GM21529 (cell line): ENCODE results near the gene TUBE1.
"Not testable (repeated sequence)": the region's sequence is repeated elsewhere in the genome, so short reads cannot be mapped to it uniquely, and the experiment has no call there.

Experiments used
- ATAC-seq: cut with Tn5 transposase; IDR thresholded peaks from one replicate; pipeline ENCODE4 v1.9.1; 2021; ENCODE audit not compliant: unreplicated experiment

Gene TUBE1, protein sequence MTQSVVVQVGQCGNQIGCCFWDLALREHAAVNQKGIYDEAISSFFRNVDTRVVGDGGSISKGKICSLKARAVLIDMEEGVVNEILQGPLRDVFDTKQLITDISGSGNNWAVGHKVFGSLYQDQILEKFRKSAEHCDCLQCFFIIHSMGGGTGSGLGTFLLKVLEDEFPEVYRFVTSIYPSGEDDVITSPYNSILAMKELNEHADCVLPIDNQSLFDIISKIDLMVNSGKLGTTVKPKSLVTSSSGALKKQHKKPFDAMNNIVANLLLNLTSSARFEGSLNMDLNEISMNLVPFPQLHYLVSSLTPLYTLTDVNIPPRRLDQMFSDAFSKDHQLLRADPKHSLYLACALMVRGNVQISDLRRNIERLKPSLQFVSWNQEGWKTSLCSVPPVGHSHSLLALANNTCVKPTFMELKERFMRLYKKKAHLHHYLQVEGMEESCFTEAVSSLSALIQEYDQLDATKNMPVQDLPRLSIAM

DNA sequence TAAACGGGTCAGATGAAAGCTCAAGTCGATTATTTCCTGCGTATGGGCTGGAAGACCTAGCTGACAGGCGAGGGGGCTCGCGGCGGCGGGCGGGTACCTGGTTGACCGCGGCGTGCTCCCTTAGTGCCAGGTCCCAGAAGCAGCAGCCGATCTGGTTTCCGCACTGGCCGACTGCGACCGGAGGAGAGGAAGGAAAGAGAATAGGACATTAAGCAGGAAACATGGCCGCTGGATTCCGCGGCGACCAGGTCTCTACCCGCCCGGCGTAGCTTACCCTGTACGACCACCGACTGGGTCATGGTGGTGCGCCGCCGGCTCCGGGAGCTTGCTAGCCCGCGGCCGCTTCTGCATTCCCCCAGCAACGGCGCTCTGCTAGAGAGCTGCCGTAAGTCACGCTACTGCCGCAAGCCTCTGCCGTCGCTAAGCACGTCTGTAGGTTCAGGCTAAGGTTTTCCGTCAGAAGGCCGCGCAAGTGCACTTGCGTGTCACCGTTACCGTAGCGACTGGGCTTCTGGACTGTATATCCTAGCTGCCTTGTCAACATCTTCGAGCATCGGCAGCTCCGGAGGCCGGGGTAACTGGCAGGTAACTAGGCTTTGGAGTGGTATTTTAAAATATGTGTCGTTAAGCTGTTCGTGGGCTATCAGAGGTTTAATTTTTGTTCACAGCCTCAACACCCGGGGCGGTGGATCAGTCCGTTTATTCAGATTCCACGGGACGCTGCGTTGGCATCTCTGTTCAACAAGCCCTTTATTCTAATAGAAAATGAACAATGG is at the start of gene TUBE1, which contains the start of gene FAM229B:
Gene TUBE1 (minus strand): TSS at position 347 of the 776 bp plus-strand sequence. CDS start 48 bp downstream, at position 299.
Gene FAM229B (plus strand): TSS at position 456 of the 776 bp plus-strand sequence. CDS start 11,693 bp downstream, outside the sequence.
- ATAC-seq = peak; percentile 95

DNA sequence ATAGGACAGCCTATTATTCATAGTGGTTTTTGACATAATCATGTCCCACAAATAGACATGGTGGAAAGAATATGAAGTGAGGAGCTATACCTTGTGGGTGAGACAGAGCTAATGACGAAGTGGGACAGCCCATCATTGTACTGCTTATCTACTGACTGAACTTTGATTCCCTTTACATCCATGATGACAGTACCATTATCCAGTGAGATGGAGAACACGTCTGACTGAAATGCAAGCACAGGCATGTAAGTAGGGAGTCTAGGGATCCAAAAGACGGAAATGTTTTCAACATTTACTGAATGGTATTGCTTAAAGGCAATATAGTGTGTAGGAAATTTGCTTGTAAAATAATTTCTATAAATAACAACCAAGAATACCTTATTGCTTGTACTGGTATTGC is 43.6 kb upstream of the TUBE1 start:
- ATAC-seq = no peak

DNA sequence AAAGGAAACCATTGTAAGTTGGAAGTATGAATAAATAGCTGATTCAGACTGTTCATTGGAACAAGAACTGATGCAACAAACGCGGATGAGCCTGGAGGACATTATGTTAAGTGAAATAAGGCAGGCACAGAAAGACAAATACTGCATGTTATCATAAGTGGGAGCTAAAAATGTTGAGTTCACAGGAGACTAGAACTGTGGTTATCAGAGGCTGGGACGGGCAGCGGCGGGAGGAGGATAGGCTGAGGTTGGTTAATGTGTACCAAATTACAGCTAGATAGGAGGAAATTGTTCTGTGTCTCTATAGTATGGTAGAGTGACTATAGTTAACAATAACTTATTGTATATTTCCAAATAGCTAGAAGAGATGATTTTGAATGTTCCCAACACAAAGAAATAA is 40.9 kb upstream of the TUBE1 start:
- no peak for ATAC-seq

DNA sequence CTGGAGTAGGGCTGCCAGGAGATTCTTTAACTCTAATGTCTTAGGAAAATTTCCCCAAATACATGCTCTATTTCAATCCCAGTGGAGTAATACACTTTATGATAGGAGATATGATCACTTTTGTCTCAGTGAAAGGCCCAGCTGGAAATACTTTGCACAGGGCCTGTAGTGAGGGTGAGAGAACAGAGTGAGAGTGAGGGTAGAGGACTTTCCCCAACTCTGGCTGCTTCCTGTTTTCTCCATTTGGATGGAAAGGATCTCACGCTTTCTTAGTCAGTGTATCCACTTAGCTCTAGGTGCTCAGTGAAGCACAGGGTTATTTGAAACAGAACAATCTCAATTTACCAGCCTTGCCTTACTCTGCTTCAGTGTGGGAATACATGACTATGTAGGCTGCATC is 36.7 kb upstream of the TUBE1 start:
- no peak for ATAC-seq

DNA sequence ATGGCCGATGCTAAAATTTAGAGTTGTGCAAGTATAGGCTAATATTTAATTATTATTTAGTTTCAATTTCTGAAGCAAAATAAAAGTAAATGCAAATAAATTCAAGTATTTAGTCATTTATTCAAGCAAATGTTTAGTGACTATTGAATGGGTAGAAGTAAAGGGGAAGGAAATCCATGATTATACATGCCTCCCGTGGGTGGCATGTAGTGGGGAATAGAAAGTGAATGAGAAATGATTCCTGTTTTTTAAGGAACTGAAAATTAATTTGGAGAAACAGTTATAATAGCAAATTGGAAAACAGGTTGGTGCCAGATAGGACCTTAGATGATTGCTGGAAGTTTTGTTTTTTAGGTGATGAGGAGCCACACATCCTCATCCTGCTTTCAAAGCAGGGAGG is 35.5 kb upstream of the TUBE1 start:
- ATAC-seq = no peak

DNA sequence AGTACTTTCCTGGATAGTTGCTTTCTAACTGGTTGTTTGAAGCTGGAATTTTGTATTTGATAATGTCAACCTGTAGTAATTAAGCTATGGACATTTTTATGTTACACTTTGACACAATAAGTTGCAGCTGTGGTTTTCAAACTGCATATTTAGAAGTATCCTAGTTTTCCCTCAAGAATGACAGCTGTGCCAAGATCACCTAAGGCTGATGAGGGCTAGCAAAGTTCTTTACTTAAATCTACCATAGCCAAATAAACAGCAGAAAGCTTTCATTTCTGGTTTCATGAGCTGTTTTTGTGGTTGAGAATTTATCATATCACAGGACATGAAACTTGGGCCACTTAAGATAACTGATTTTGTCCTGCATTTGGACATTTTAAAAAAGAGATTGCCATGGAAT is 30.8 kb upstream of the TUBE1 start:
- ATAC-seq = no peak

DNA sequence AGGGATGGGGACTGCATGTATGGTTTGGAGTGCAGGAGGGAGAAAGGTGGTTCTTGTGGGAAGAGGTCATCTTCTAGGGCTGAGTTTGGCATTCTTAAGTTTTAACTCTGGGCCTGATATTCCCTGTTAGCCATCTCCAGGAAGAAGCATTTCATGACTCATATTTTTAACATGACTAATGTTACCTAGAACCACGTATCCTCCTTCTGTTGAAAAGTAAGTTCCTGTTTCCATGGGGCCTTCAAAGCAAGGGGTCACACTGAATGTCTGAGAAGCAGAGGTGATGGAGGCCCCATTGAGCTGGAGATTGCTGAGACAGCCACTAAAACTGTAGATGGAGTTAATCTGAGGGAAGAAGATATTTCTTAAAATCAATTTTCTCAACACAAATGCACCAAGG is 30.3 kb upstream of the TUBE1 start:
- no peak for ATAC-seq

DNA sequence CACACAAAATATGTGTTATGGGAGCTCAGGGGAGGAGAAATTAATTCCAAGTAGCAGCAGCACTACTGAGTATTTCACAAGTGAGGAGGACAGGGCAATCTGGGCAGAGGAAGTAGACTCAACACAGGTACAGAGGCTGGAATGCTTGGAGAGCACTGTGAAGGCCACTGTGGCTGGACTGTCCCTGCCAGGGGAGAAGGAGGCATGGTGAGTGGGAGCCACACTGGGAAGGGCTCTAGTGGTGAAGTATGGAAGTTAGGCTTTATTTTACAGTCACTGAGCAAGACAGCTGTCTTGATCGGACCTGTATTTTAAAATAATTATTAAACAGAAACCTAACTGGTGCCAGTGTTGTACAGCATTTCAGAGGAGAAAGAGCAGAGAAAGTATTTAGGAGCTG is 28.9 kb upstream of the TUBE1 start:
- no peak for ATAC-seq

DNA sequence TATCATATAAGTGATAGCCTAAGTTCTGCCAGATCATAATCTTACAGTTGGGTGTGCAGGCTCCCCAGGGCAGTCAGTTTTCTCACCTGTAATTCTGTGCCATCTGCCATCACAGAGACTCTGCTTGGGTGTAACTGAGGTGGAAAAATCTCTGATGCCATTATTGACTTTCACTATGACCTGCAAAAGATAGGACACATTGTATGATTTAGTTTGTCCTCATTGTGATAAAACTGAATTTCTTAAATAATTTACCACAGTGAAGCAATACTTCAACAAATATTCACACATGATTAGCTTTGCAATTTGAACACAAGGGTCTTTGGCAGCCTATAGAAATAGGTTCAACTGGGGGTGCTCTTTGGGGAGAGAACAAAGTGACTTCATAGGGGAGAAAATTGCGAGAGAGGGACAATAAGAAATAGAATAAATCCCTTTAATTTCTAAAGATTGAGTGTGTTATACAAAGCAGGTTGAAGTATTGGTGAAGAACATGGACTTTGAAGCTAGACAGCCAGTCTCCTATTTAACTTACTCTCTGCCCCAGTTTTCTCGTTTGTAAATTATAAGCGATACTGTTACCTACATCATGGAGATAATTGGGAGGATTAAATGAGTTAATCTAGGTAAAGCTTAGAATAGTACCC is 27.4 kb upstream of the TUBE1 start:
- no peak for ATAC-seq

DNA sequence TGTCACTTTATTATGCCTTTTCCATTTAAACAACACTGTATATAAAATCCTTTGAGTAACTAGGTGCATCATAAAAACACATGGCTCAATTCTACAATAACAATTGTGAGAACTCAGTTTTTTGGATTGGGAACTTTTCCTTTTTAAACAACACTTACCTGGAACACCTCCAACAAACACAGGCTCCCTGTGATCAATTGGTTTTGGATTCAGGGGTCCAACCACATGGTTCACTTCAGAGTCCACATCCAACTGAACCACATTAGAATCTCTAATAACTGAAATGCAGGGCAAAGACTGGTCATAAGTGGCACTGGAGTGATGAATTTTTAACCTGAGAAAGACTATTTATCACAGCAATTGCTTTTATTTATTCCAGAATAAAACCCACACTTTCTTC is 26.6 kb upstream of the TUBE1 start:
- ATAC-seq = no peak

DNA sequence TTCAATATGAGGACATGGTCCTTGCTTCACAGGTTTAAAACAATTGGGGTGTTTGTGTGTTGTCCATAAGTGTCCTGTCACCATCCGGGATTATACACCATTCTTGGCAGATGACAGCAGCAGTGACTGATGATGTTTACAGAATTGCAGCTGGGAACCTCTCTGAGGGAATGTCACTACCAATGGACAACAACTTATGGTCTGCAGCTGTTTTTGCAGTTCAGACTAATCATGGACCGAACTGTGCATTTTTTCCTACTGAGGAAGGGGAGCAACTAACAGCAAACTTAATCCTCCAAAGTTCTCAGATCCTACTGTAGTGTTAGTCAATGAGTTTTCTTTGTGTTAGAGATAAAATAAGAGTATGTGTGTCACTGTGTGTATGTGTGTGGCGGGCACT is 26.1 kb upstream of the TUBE1 start:
- no peak for ATAC-seq

DNA sequence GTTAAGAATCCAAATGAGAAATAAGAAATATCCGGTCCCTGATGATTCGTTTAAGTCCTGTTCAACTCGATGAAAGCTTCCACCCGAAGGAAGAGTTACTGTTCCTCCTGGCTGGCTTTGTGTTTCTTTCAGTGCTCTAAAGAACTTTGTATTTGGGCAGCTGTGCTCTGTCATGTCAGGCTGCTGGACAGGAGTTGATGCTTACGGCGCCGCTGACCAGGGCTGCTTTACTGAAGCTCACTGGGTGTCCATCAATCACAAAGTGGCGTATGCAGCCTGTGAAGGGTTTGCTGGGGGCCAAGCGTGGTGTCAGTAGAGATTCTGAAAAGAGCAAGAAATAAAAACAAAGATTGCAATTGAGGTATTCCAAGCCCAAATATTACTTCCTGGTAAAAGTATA is 22.0 kb upstream of the TUBE1 start:
- ATAC-seq = no peak

DNA sequence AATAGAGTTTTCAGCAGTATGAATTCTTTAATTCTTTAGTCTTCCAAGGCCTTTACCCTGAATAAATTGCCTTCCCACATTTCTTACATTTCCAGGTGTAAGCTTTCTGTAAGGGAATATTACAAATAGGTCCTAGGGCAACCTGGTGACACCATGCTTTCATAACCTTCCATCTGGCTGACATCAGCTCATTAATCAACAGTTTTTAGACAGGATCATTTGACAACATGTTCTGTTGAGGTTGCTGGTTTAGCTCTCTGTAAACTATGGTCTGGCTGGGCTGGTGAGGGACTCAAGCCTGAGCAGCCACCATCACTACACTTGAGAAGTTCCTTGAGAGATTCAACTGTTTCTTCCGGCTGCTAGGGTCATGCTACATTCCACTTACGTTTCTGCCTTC is 19.3 kb upstream of the TUBE1 start:
- ATAC-seq = no peak

DNA sequence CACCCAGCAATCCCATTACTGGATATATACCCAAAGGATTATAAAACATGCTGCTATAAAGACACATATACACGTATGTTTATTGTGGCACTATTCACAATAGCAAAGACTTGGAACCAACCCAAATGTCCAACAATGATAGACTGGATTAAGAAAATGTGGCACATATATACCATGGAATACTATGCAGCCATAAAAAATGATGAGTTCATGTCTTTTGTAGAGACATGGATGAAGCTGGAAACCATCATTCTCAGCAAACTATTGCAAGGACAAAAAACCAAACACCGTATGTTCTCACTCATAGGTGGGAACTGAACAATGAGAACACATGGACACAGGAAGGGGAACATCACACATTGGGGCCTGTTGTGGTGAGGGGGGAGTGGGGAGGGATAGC is 18.7 kb upstream of the TUBE1 start:
- ATAC-seq = not testable (repeated sequence)

DNA sequence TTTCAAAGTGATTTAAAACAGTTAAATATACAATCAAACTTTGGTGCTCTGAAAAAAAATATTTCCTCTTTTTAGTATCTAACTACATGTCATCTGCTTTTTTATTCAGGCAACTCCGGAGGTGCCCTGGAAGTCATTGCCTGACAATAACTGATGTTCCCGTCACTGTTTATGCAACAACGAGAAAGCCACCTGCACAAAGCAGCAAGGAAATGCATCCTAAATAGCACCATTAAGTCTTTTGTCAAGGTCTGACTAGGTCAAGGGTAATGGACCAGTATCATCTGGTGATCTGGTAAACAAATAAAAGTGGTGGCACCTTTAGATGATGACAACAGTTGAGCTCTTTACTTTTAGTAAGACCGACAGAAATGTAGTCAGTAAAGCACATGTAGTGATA is 13.3 kb upstream of the TUBE1 start:
- ATAC-seq = no peak

DNA sequence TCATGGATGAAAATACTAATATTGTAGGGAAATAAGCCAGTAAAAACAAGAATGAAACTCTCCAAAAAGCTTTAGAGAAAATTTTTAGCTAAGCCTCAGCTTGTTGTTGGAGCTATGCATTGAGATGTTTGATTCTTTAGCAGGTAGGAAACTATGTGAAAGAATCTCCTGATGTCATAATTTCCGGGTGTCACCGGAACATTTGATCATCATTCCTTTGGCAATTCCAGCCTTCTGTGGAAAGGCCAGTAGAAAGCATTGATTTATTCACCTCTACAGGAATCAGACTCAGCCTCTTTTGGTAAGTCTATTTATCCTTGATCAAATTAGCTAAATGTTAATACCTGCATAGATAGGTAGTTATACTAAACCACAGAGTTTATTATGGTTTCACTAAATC is 9.6 kb upstream of the TUBE1 start:
- ATAC-seq = no peak

DNA sequence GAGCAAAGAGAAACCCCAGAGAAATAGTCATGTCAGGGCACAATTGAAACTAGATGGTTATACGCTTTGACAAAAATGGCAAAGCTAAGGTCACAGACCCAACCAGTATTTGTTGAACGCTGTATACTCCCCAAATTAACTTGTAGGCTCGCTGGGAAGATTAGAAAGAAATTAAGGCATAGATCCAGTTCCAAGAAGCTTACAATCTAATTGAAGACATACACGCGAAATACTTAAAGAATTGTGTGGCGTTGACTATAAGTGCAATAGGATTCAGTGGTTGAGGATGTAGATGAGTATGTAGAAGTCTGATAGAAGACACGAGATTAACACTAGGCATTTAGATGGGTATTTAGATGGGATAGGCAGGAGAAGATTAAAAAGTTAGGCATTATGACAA is 634 bp upstream of the TUBE1 start:
- ATAC-seq = no peak

DNA sequence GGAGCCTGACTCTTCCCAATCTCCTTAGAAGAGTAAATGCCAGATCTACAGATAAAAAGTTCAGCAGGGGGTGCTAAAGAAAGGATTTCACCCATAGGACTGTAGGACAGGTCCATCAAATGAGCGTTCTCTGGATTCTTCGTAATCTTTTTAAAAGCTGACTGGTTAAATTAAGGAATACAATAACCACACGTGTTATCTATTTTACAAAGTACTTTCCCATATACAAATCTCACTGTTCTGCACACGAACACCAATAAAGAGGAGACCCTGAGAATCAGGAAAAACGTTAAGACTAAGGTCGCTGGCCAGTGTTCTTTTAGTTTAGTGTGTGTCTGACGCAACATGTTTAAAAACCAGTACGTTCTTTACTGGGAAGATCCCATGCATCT is 542 bp downstream of the TUBE1 start:
- ATAC-seq = peak; percentile 33

DNA sequence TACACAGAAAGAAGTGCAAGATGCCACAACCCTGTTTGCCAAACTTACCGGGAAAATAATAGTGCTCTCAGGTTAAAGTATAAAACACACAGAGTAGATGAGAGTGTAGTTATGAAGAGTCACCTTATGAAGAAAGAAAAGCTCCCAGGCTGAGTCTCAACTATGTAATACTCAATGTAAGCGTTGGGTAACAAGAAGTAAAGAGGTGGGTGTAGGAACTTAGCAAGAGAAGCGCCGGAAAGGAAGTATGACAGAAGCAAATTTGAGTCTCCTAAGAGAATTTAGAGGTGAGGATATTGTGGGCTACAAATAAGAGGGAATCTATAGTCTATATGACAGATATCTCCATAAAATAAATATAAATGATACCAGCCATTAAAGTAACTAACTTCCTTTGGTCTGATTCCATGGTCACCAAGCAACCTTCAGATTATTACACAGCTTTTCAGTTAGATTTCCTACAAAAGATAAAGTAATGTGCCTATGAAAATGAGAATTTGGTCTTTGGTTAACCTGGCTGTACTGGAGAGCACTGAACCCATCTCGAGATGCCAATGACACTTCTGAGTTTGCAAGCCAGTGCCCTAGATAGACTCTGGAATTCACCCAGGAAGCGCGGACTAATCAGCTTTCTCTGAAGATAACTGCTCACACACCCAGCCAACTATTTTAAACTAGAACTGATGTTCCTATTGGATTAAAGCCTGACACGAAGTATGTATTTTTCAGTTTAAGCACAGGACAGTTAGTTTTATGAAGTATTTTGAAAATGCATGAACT is 1.8 kb downstream of the TUBE1 start:
- ATAC-seq = no peak

DNA sequence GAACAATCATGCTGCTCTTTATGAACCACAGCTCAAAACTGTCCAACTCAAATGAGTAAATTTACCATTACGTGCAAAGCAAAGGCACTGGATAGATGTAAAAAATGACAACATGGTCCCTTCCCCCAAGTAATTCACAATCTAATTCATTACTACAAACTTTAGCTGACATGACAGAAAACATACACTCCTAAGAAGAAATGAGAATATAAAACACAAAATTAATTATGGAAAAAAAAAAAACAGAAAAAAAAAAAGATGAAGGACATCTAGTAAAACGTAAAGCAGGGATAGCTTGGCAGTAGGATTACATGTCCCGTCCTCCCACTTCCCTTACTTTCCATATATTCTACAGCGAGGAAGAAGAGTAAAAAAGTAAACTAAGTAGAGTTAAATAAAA is 5.7 kb downstream of the TUBE1 start:
- ATAC-seq = no peak

DNA sequence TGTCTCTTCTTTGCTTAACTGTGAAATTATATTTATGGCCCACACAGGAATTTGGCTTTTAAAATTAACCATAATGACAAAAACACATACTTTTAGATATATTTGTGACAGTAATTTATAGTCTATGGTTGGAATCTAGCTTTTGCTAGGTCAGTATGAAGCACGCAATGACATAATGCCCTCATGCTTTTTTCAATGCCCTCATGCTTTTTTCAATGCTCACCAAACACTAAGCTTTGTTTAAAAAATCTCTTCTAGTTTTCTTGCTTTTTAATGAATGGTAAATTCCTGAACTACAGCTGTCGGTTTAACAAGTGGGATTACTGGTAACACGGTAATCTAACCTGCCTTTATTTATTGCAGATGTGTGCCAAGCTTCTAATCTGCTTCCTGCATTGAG is 20.7 kb downstream of the TUBE1 start:
- ATAC-seq = no peak
